ENCODE data around the gene LRRC8B. TPM values are rescaled to one million over a fixed set of nuclear protein-coding genes. Genes with fewer than 3 reads are reported as not detected.
"Not testable (repeated sequence)": the region's sequence is repeated elsewhere in the genome, so short reads cannot be mapped to it uniquely, and the experiment has no call there.

Gene LRRC8B
- total RNA-seq, 1 experiment from 2014 or later = 15.0 TPM

GRCh38 chr1:89503690-89504089 is 20.9 kb upstream of the LRRC8B start:
- Histone ChIP-seq H3K27ac (no peak overlapping the region), H2AFZ (no peak overlapping the region), H3K27me3 (ENCODE audit: insufficient read depth, low read depth) (no peaks in the 10 kb centered on the region), H3K4me3 (no peak overlapping the region), H3K4me1 (replicated peaks; ENCODE audit: insufficient read depth) (no peaks in the 10 kb centered on the region), H3K4me2 (no peak overlapping the region), H3K79me2 (ENCODE audit: low read depth) (no peaks in the 10 kb centered on the region), H3K9me2 (ENCODE audit: insufficient read depth) (peaks cover 4% of the 10 kb centered on the region; the same call in 1 of the 2 replicates), H3F3A (ENCODE audit: insufficient read depth, low read depth) (no peaks in the 10 kb centered on the region), H4K20me1 (ENCODE audit: insufficient read depth) (no peaks in the 10 kb centered on the region), H3K9me3 (ENCODE audit: insufficient read depth, low read depth) (peaks cover 9% of the 10 kb centered on the region), H3K36me3 (ENCODE audit: low read depth) (no peaks in the 10 kb centered on the region)
- no peak for DNase-seq
- no peak for TF ChIP-seq EZH2 (IDR thresholded peaks at IDR 0.05; ENCODE audit: low read depth)
- TF ChIP-seq CTCF (conservative IDR thresholded peaks at IDR 0.05) = no peak
- intact Hi-C loops (cut with micrococcal nuclease; ENCODE audit: unreplicated experiment) = no loop called here
- POLR2A ChIA-PET (ENCODE audit: unreplicated experiment) = no interaction called here
- CTCF ChIA-PET = no interaction called here
- no TSS peak for BruUV-seq (replicated peaks)

- intact Hi-C loops (cut with micrococcal nuclease; ENCODE audit: unreplicated experiment); H3K36me3 ChIP-seq (ENCODE audit: low read depth); H3F3A ChIP-seq (ENCODE audit: insufficient read depth, low read depth); H3K4me3 ChIP-seq; H3K27ac ChIP-seq; BruUV-seq (replicated peaks); H3K9me2 ChIP-seq (ENCODE audit: insufficient read depth); POLR2A ChIA-PET (ENCODE audit: unreplicated experiment); H3K4me1 ChIP-seq (replicated peaks; ENCODE audit: insufficient read depth); H3K4me2 ChIP-seq; H2AFZ ChIP-seq; CTCF ChIA-PET; H3K27me3 ChIP-seq (ENCODE audit: insufficient read depth, low read depth); H3K79me2 ChIP-seq (ENCODE audit: low read depth); H4K20me1 ChIP-seq (ENCODE audit: insufficient read depth); DNase-seq: not testable (repeated sequence)
- H3K9me3 ChIP-seq (ENCODE audit: insufficient read depth, low read depth) = peaks cover 41% of the 10 kb centered on the region
Measured at GRCh38 chr1:89510061-89510460, 14.6 kb upstream of the LRRC8B start.

GRCh38 chr1:89512996-89513720 is 11.5 kb upstream of the LRRC8B start:
- Histone ChIP-seq H3K9me3 (ENCODE audit: insufficient read depth, low read depth) (peaks cover 46% of the 10 kb centered on the region), H3F3A (ENCODE audit: insufficient read depth, low read depth) (peaks cover 13% of the 10 kb centered on the region; the same call in 1 of the 2 replicates), H3K4me1 (replicated peaks; ENCODE audit: insufficient read depth) (peaks cover 17% of the 10 kb centered on the region), H3K4me3 (no peak overlapping the region), H3K4me2 (no peak overlapping the region), H3K27ac (no peak overlapping the region), H2AFZ (no peak overlapping the region), H3K27me3 (ENCODE audit: insufficient read depth, low read depth) (no peaks in the 10 kb centered on the region), H3K36me3 (ENCODE audit: low read depth) (peaks cover 5% of the 10 kb centered on the region; the same call in 1 of the 2 replicates), H3K9me2 (ENCODE audit: insufficient read depth) (no peaks in the 10 kb centered on the region), H3K79me2 (ENCODE audit: low read depth) (no peaks in the 10 kb centered on the region), H4K20me1 (ENCODE audit: insufficient read depth) (no peaks in the 10 kb centered on the region)
- POLR2A ChIA-PET (ENCODE audit: unreplicated experiment) = no interaction called here
- BruUV-seq (replicated peaks) = no TSS peak
- CTCF ChIA-PET = no interaction called here
- intact Hi-C loops (cut with micrococcal nuclease; ENCODE audit: unreplicated experiment) = no loop called here
- no peak for TF ChIP-seq EZH2 (IDR thresholded peaks at IDR 0.05; ENCODE audit: low read depth)
- TF ChIP-seq CTCF (conservative IDR thresholded peaks at IDR 0.05) = no peak
- no peak for DNase-seq

DNA sequence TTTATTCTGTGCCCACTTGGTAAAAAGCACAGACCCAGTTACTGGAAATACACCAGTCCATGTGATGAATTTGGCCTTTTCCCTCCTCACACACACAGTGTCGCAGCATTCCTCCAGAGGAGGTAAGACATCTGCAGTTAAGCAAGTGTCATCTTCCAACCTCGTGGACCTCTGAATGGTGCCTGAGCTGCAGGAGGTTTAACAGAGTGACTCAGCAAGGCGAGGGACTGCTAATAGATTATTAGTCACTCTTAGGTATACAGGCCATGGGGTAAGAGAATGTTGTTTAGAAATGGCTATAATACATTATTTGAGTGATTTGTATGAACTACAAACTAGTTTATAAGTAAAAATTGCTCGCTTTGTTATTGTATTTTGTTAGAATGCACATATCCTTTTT is 8.6 kb upstream of the LRRC8B start:
- BruUV-seq (replicated peaks) = no TSS peak
- Histone ChIP-seq H3K4me3 (no peak overlapping the region), H3K79me2 (ENCODE audit: low read depth) (no peaks in the 10 kb centered on the region), H3K27me3 (ENCODE audit: insufficient read depth, low read depth) (no peaks in the 10 kb centered on the region), H3K36me3 (ENCODE audit: low read depth) (peaks cover 5% of the 10 kb centered on the region; the same call in 1 of the 2 replicates), H4K20me1 (ENCODE audit: insufficient read depth) (no peaks in the 10 kb centered on the region), H2AFZ (peak overlapping the region; percentile 10; the same call in 1 of the 2 replicates), H3F3A (ENCODE audit: insufficient read depth, low read depth) (peaks cover 13% of the 10 kb centered on the region; the same call in 1 of the 2 replicates), H3K9me3 (ENCODE audit: insufficient read depth, low read depth) (peaks cover 22% of the 10 kb centered on the region), H3K4me2 (peak overlapping the region; percentile 43), H3K9me2 (ENCODE audit: insufficient read depth) (no peaks in the 10 kb centered on the region), H3K4me1 (replicated peaks; ENCODE audit: insufficient read depth) (peaks cover 17% of the 10 kb centered on the region), H3K27ac (peak overlapping the region; percentile 61)
- ChIA-PET CTCF (no interaction called here), POLR2A (ENCODE audit: unreplicated experiment) (no interaction called here)
- no peak for TF ChIP-seq EZH2 (IDR thresholded peaks at IDR 0.05; ENCODE audit: low read depth)
- TF ChIP-seq CTCF (conservative IDR thresholded peaks at IDR 0.05) = no peak
- intact Hi-C loops (cut with micrococcal nuclease; ENCODE audit: unreplicated experiment) = no loop called here
- peak; percentile 29 to 89 for DNase-seq
